ENCODE measurements around the gene LDAH.

The LDAH gene

GRCh38 chr2:20676353-20677215 is 146.3 kb downstream of the LDAH start:
- H3K79me1 ChIP-seq (ENCODE audit: low read depth, low read length), result no peaks in the 10 kb centered on the region

GRCh38 chr2:20675701-20676352 is 147.1 kb downstream of the LDAH start:
- peaks cover 0 to 6% of the 10 kb centered on the region in 2 donors for H3K9me3 ChIP-seq (replicated peaks in 1 of 2; ENCODE audit: control insufficient read depth in 2 of 2, insufficient read depth in 1 of 2, low read depth in 1 of 2, low read length in 2 of 2)
- H2BK15ac ChIP-seq (ENCODE audit: low read length), result no peak overlapping the region
- peaks cover 4 to 18% of the 10 kb centered on the region in 2 donors for H3K4me1 ChIP-seq (ENCODE audit: control insufficient read depth in 2 of 2, insufficient read depth in 1 of 2, low read depth in 1 of 2, low read length in 2 of 2)
- H2BK120ac ChIP-seq (ENCODE audit: low read depth, low read length), result no peak overlapping the region
- H3K27me3 ChIP-seq (ENCODE audit: control insufficient read depth in 3 of 3, insufficient read depth in 3 of 3, low read depth in 1 of 3, low read length in 3 of 3), result peaks cover 0 to 33% (median 9%) of the 10 kb centered on the region in 3 experiments
- no peak overlapping the region for H2AK5ac ChIP-seq (ENCODE audit: low read depth, low read length)
- no peak overlapping the region for H2BK12ac ChIP-seq (ENCODE audit: low read length)
- H3K27ac ChIP-seq (replicated peaks; ENCODE audit: low read length), result no peak overlapping the region
- H3K4me3 ChIP-seq (ENCODE audit: low read length in 2 of 2), result no peak overlapping the region
- no peak overlapping the region for H3K23ac ChIP-seq (ENCODE audit: low read depth, low read length, poor library complexity)
- no peak overlapping the region for H3K9ac ChIP-seq (ENCODE audit: low read depth, low read length, poor library complexity)
- no peak overlapping the region for H3K18ac ChIP-seq (ENCODE audit: low read length)
- no peak overlapping the region for H2BK5ac ChIP-seq (ENCODE audit: low read length)
- H4K8ac ChIP-seq (ENCODE audit: low read depth, low read length), result no peak overlapping the region
- no peak overlapping the region for H2AFZ ChIP-seq (ENCODE audit: low read length)
- WGBS, 2 donors (ENCODE audit: extremely low coverage in 2 of 2, insufficient read length in 2 of 2, insufficient replicate concordance in 1 of 2), result no CpG with 5 or more reads among the region's 6 CpGs
- no peak overlapping the region for H3K4ac ChIP-seq (ENCODE audit: low read length)
- H3K14ac ChIP-seq (ENCODE audit: low read length), result no peak overlapping the region
- no peaks in the 10 kb centered on the region for H3K79me1 ChIP-seq (ENCODE audit: low read depth, low read length)
- DNase-seq (ENCODE audit: low spot score), result no peak
- no peak overlapping the region for H4K91ac ChIP-seq (ENCODE audit: low read depth, low read length, poor library complexity)
- no peak overlapping the region for H3K4me2 ChIP-seq (ENCODE audit: insufficient read depth, low read length, poor library complexity, severe bottlenecking)
- peaks cover 0 to 31% of the 10 kb centered on the region in 2 donors for H3K36me3 ChIP-seq (replicated peaks in 1 of 2; ENCODE audit: control insufficient read depth in 2 of 2, insufficient read depth in 2 of 2, low read length in 2 of 2)

More at GRCh38 chr2:20676353-20677215, 146.3 kb downstream of the LDAH start:
- H3K4me2 ChIP-seq (ENCODE audit: insufficient read depth, low read length, poor library complexity, severe bottlenecking), result no peak overlapping the region
- no peak overlapping the region for H4K8ac ChIP-seq (ENCODE audit: low read depth, low read length)
- H2BK12ac ChIP-seq (ENCODE audit: low read length), result no peak overlapping the region
- no peak overlapping the region for H2BK120ac ChIP-seq (ENCODE audit: low read depth, low read length)
- no peak overlapping the region for H3K4ac ChIP-seq (ENCODE audit: low read length)
- H2AFZ ChIP-seq (ENCODE audit: low read length), result no peak overlapping the region
- peaks cover 4 to 16% of the 10 kb centered on the region in 2 donors for H3K4me1 ChIP-seq (ENCODE audit: control insufficient read depth in 2 of 2, insufficient read depth in 1 of 2, low read depth in 1 of 2, low read length in 2 of 2)
- no peak overlapping the region for H4K91ac ChIP-seq (ENCODE audit: low read depth, low read length, poor library complexity)
- H3K23ac ChIP-seq (ENCODE audit: low read depth, low read length, poor library complexity), result no peak overlapping the region
- H3K27ac ChIP-seq (replicated peaks; ENCODE audit: low read length), result no peak overlapping the region
- no peak overlapping the region for H3K18ac ChIP-seq (ENCODE audit: low read length)
- H2AK5ac ChIP-seq (ENCODE audit: low read depth, low read length), result no peak overlapping the region
- no peaks in the 10 kb centered on the region for H3K9me3 ChIP-seq (replicated peaks in 1 of 2; ENCODE audit: control insufficient read depth in 2 of 2, insufficient read depth in 1 of 2, low read depth in 1 of 2, low read length in 2 of 2)
- H3K9ac ChIP-seq (ENCODE audit: low read depth, low read length, poor library complexity), result no peak overlapping the region
- no peak overlapping the region for H3K4me3 ChIP-seq (ENCODE audit: low read length in 2 of 2)
- H3K36me3 ChIP-seq (replicated peaks in 1 of 2; ENCODE audit: control insufficient read depth in 2 of 2, insufficient read depth in 2 of 2, low read length in 2 of 2), result peaks cover 0 to 39% of the 10 kb centered on the region in 2 donors
- WGBS, 2 donors (ENCODE audit: extremely low coverage in 2 of 2, insufficient read length in 2 of 2, insufficient replicate concordance in 1 of 2), result no CpG with 5 or more reads among the region's 12 CpGs
- DNase-seq (ENCODE audit: low spot score), result no peak
- no peak overlapping the region for H3K14ac ChIP-seq (ENCODE audit: low read length)
- no peak overlapping the region for H2BK15ac ChIP-seq (ENCODE audit: low read length)
- H3K27me3 ChIP-seq (ENCODE audit: control insufficient read depth in 3 of 3, insufficient read depth in 3 of 3, low read depth in 1 of 3, low read length in 3 of 3), result peaks cover 0 to 26% (median 1%) of the 10 kb centered on the region in 3 experiments
- no peak overlapping the region for H2BK5ac ChIP-seq (ENCODE audit: low read length)

- H3K14ac ChIP-seq (ENCODE audit: low read length), result no peak overlapping the region
- no peak overlapping the region for H3K18ac ChIP-seq (ENCODE audit: low read length)
- H3K9me3 ChIP-seq (replicated peaks in 1 of 2; ENCODE audit: control insufficient read depth in 2 of 2, insufficient read depth in 1 of 2, low read depth in 1 of 2, low read length in 2 of 2), result peaks cover 0 to 8% of the 10 kb centered on the region in 2 donors
- no peak overlapping the region for H4K8ac ChIP-seq (ENCODE audit: low read depth, low read length)
- no peak overlapping the region for H3K4me3 ChIP-seq (ENCODE audit: low read length in 2 of 2)
- H3K79me1 ChIP-seq (ENCODE audit: low read depth, low read length), result no peaks in the 10 kb centered on the region
- no CpG with 5 or more reads among the region's 16 CpGs for WGBS, 2 donors (ENCODE audit: extremely low coverage in 2 of 2, insufficient read length in 2 of 2, insufficient replicate concordance in 1 of 2)
- no peak overlapping the region for H3K23ac ChIP-seq (ENCODE audit: low read depth, low read length, poor library complexity)
- H3K4me2 ChIP-seq (ENCODE audit: insufficient read depth, low read length, poor library complexity, severe bottlenecking), result no peak overlapping the region
- no peak for DNase-seq (ENCODE audit: low spot score)
- peaks cover 4 to 18% of the 10 kb centered on the region in 2 donors for H3K4me1 ChIP-seq (ENCODE audit: control insufficient read depth in 2 of 2, insufficient read depth in 1 of 2, low read depth in 1 of 2, low read length in 2 of 2)
- no peak overlapping the region for H3K27ac ChIP-seq (replicated peaks; ENCODE audit: low read length)
- no peak overlapping the region for H3K4ac ChIP-seq (ENCODE audit: low read length)
- H2BK120ac ChIP-seq (ENCODE audit: low read depth, low read length), result no peak overlapping the region
- H2BK5ac ChIP-seq (ENCODE audit: low read length), result no peak overlapping the region
- no peak overlapping the region for H3K9ac ChIP-seq (ENCODE audit: low read depth, low read length, poor library complexity)
- H4K91ac ChIP-seq (ENCODE audit: low read depth, low read length, poor library complexity), result no peak overlapping the region
- H2AFZ ChIP-seq (ENCODE audit: low read length), result no peak overlapping the region
- H2BK15ac ChIP-seq (ENCODE audit: low read length), result no peak overlapping the region
- H2BK12ac ChIP-seq (ENCODE audit: low read length), result no peak overlapping the region
- peaks cover 0 to 40% (median 16%) of the 10 kb centered on the region in 3 experiments for H3K27me3 ChIP-seq (ENCODE audit: control insufficient read depth in 3 of 3, insufficient read depth in 3 of 3, low read depth in 1 of 3, low read length in 3 of 3)
- peaks cover 0 to 25% of the 10 kb centered on the region in 2 donors for H3K36me3 ChIP-seq (replicated peaks in 1 of 2; ENCODE audit: control insufficient read depth in 2 of 2, insufficient read depth in 2 of 2, low read length in 2 of 2)
- no peak overlapping the region for H2AK5ac ChIP-seq (ENCODE audit: low read depth, low read length)
Measured at GRCh38 chr2:20674974-20675679, 147.8 kb downstream of the LDAH start.
